ENCODE data around the gene CPLX1. TPM values are rescaled to one million over a fixed set of nuclear protein-coding genes. Genes with fewer than 3 reads are reported as not detected.
"Not testable (repeated sequence)": the region's sequence is repeated elsewhere in the genome, so short reads cannot be mapped to it uniquely, and the experiment has no call there.

The CPLX1 gene
- total RNA-seq, 1 experiment from 2014 or later = 0.64 TPM

- no peak for DNase-seq (ENCODE audit: low spot score)
These were observed 33.3 kb downstream of the CPLX1 start for GRCh38 chr4:792626-793092.

- no peak for DNase-seq (ENCODE audit: low spot score)
These were observed 33.9 kb downstream of the CPLX1 start for GRCh38 chr4:791898-792625.

GRCh38 chr4:791252-791897, 34.6 kb downstream of the CPLX1 start:
- DNase-seq (ENCODE audit: low spot score) = no peak

- no peak for DNase-seq (ENCODE audit: low spot score)
These were observed 35.5 kb downstream of the CPLX1 start for GRCh38 chr4:790466-790820.

GRCh38 chr4:789571-790465, 36.1 kb downstream of the CPLX1 start:
- no peak for DNase-seq (ENCODE audit: low spot score)

GRCh38 chr4:788636-789297, 37.2 kb downstream of the CPLX1 start:
- DNase-seq (ENCODE audit: low spot score) = no peak

GRCh38 chr4:788006-788635, 37.8 kb downstream of the CPLX1 start:
- no peak for DNase-seq (ENCODE audit: low spot score)

- DNase-seq (ENCODE audit: low spot score) = no peak
These were observed 38.4 kb downstream of the CPLX1 start for GRCh38 chr4:787561-787981.

- no peak for DNase-seq (ENCODE audit: low spot score)
These were observed 39.0 kb downstream of the CPLX1 start for GRCh38 chr4:786861-787300.

GRCh38 chr4:786074-786741, 39.7 kb downstream of the CPLX1 start:
- no peak for DNase-seq (ENCODE audit: low spot score)

- no peak for DNase-seq (ENCODE audit: low spot score)
These were observed 40.4 kb downstream of the CPLX1 start for GRCh38 chr4:785332-786073.

- no peak for DNase-seq (ENCODE audit: low spot score)
These were observed 41.3 kb downstream of the CPLX1 start for GRCh38 chr4:784401-785331.

- peak; percentile 96 for DNase-seq (ENCODE audit: low spot score)
These were observed 44.3 kb downstream of the CPLX1 start for GRCh38 chr4:781493-782216.

GRCh38 chr4:780716-781492, 45.0 kb downstream of the CPLX1 start:
- no peak for DNase-seq (ENCODE audit: low spot score)

- DNase-seq (ENCODE audit: low spot score) = not testable (repeated sequence)
These were observed 45.7 kb downstream of the CPLX1 start for GRCh38 chr4:780255-780654.

GRCh38 chr4:779555-779954, 46.4 kb downstream of the CPLX1 start:
- no peak for DNase-seq (ENCODE audit: low spot score)

GRCh38 chr4:777520-778262, 48.2 kb downstream of the CPLX1 start:
- no peak for DNase-seq (ENCODE audit: low spot score)

All from A172 (cell line).